ENCODE results near the gene COL6A2.

DNA sequence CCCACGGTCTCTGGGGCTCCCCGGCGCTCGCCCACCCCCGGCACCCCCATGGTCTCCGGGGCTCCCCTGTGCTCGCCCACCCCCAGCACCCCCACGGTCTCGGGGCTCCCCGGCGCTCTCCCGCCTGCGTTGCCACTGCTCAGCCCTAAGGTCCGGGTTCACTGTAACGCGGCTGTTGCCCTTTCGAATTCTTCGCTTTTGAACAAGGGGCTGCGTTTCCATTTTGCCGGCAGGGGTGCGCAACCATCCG is 62.7 kb downstream of the COL6A2 start:
- TF ChIP-seq CTCF (conservative IDR thresholded peaks at IDR 0.05; ENCODE audit: low read depth in 2 of 2), result no peak
- no peak for TF ChIP-seq POLR2AphosphoS5 (IDR thresholded peaks at IDR 0.05; ENCODE audit: low read depth)
- TF ChIP-seq ZNF331 (CRISPR knock-in tag; IDR thresholded peaks at IDR 0.05; ENCODE audit: low read depth), result no peak
- TF ChIP-seq, protein P1, sequence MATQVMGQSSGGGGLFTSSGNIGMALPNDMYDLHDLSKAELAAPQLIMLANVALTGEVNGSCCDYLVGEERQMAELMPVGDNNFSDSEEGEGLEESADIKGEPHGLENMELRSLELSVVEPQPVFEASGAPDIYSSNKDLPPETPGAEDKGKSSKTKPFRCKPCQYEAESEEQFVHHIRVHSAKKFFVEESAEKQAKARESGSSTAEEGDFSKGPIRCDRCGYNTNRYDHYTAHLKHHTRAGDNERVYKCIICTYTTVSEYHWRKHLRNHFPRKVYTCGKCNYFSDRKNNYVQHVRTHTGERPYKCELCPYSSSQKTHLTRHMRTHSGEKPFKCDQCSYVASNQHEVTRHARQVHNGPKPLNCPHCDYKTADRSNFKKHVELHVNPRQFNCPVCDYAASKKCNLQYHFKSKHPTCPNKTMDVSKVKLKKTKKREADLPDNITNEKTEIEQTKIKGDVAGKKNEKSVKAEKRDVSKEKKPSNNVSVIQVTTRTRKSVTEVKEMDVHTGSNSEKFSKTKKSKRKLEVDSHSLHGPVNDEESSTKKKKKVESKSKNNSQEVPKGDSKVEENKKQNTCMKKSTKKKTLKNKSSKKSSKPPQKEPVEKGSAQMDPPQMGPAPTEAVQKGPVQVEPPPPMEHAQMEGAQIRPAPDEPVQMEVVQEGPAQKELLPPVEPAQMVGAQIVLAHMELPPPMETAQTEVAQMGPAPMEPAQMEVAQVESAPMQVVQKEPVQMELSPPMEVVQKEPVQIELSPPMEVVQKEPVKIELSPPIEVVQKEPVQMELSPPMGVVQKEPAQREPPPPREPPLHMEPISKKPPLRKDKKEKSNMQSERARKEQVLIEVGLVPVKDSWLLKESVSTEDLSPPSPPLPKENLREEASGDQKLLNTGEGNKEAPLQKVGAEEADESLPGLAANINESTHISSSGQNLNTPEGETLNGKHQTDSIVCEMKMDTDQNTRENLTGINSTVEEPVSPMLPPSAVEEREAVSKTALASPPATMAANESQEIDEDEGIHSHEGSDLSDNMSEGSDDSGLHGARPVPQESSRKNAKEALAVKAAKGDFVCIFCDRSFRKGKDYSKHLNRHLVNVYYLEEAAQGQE (IDR thresholded peaks at IDR 0.05; ENCODE audit: unreplicated experiment), result no peak
- TF ChIP-seq EZH2 (IDR thresholded peaks at IDR 0.05; ENCODE audit: low read depth, unreplicated experiment), result no peak
- TF ChIP-seq JUNB (IDR thresholded peaks at IDR 0.05; ENCODE audit: unreplicated experiment), result no peak
- no peak for TF ChIP-seq CREB1 (CRISPR knock-in tag; IDR thresholded peaks at IDR 0.05; ENCODE audit: low read depth)
- no peak for TF ChIP-seq EZH2phosphoT487 (IDR thresholded peaks at IDR 0.05; ENCODE audit: unreplicated experiment)
- TF ChIP-seq, protein P2, sequence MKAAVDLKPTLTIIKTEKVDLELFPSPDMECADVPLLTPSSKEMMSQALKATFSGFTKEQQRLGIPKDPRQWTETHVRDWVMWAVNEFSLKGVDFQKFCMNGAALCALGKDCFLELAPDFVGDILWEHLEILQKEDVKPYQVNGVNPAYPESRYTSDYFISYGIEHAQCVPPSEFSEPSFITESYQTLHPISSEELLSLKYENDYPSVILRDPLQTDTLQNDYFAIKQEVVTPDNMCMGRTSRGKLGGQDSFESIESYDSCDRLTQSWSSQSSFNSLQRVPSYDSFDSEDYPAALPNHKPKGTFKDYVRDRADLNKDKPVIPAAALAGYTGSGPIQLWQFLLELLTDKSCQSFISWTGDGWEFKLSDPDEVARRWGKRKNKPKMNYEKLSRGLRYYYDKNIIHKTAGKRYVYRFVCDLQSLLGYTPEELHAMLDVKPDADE (IDR thresholded peaks at IDR 0.05), result no peak
- no peak for TF ChIP-seq NANOG (IDR thresholded peaks at IDR 0.05; ENCODE audit: borderline replicate concordance)

Measured in GM23338 (cell line).